Measurements from ENCODE around the gene RASAL2.
"Not testable (repeated sequence)": the region's sequence is repeated elsewhere in the genome, so short reads cannot be mapped to it uniquely, and the experiment has no call there.

Gene RASAL2

GRCh38 chr1:178098262-178098661 lies 4.4 kb downstream of the RASAL2 start:
- H3K4me3 ChIP-seq (ENCODE audit: low read depth, low read length) = no peak overlapping the region
- no peaks in the 10 kb centered on the region for H3K27me3 ChIP-seq (ENCODE audit: control insufficient read depth, insufficient read depth, low read length)
- no peaks in the 10 kb centered on the region for H3K9me3 ChIP-seq (ENCODE audit: control insufficient read depth, insufficient read depth, low read length)
- peaks cover 11% of the 10 kb centered on the region for H3K4me1 ChIP-seq (ENCODE audit: control insufficient read depth, insufficient read depth, low read length)
- no peaks in the 10 kb centered on the region for H3K36me3 ChIP-seq (ENCODE audit: control insufficient read depth, insufficient read depth, low read length)
- no peak overlapping the region for H3K9ac ChIP-seq (ENCODE audit: low read depth, low read length)

GRCh38 chr1:178101266-178101630 lies 7.3 kb downstream of the RASAL2 start:
- H3K27me3 ChIP-seq (ENCODE audit: control insufficient read depth, insufficient read depth, low read length) = no peaks in the 10 kb centered on the region
- H3K9me3 ChIP-seq (ENCODE audit: control insufficient read depth, insufficient read depth, low read length) = no peaks in the 10 kb centered on the region
- H3K4me1 ChIP-seq (ENCODE audit: control insufficient read depth, insufficient read depth, low read length) = peaks cover 5% of the 10 kb centered on the region
- no peak overlapping the region for H3K4me3 ChIP-seq (ENCODE audit: low read depth, low read length)
- H3K36me3 ChIP-seq (ENCODE audit: control insufficient read depth, insufficient read depth, low read length) = no peaks in the 10 kb centered on the region
- H3K9ac ChIP-seq (ENCODE audit: low read depth, low read length) = no peak overlapping the region

GRCh38 chr1:178101654-178102053 lies 7.8 kb downstream of the RASAL2 start:
- Histone ChIP-seq H3K9ac (ENCODE audit: low read depth, low read length) (no peak overlapping the region), H3K36me3 (ENCODE audit: control insufficient read depth, insufficient read depth, low read length) (no peaks in the 10 kb centered on the region), H3K27me3 (ENCODE audit: control insufficient read depth, insufficient read depth, low read length) (no peaks in the 10 kb centered on the region), H3K9me3 (ENCODE audit: control insufficient read depth, insufficient read depth, low read length) (no peaks in the 10 kb centered on the region), H3K4me1 (ENCODE audit: control insufficient read depth, insufficient read depth, low read length) (peaks cover 5% of the 10 kb centered on the region), H3K4me3 (ENCODE audit: low read depth, low read length) (no peak overlapping the region)

GRCh38 chr1:178102218-178102617 lies 8.3 kb downstream of the RASAL2 start:
- Histone ChIP-seq H3K9ac (ENCODE audit: low read depth, low read length) (no peak overlapping the region), H3K4me3 (ENCODE audit: low read depth, low read length) (no peak overlapping the region), H3K27me3 (ENCODE audit: control insufficient read depth, insufficient read depth, low read length) (no peaks in the 10 kb centered on the region), H3K4me1 (ENCODE audit: control insufficient read depth, insufficient read depth, low read length) (peaks cover 2% of the 10 kb centered on the region), H3K9me3 (ENCODE audit: control insufficient read depth, insufficient read depth, low read length) (no peaks in the 10 kb centered on the region), H3K36me3 (ENCODE audit: control insufficient read depth, insufficient read depth, low read length) (no peaks in the 10 kb centered on the region)

GRCh38 chr1:178107823-178108222 lies 13.9 kb downstream of the RASAL2 start:
- Histone ChIP-seq H3K9ac (ENCODE audit: low read depth, low read length) (no peak overlapping the region), H3K4me3 (ENCODE audit: low read depth, low read length) (no peak overlapping the region), H3K36me3 (ENCODE audit: control insufficient read depth, insufficient read depth, low read length) (no peaks in the 10 kb centered on the region), H3K9me3 (ENCODE audit: control insufficient read depth, insufficient read depth, low read length) (no peaks in the 10 kb centered on the region), H3K4me1 (ENCODE audit: control insufficient read depth, insufficient read depth, low read length) (no peaks in the 10 kb centered on the region), H3K27me3 (ENCODE audit: control insufficient read depth, insufficient read depth, low read length) (no peaks in the 10 kb centered on the region)

GRCh38 chr1:178109348-178110143 lies 15.6 kb downstream of the RASAL2 start:
- no peaks in the 10 kb centered on the region for H3K27me3 ChIP-seq (ENCODE audit: control insufficient read depth, insufficient read depth, low read length)
- H3K4me3 ChIP-seq (ENCODE audit: low read depth, low read length) = no peak overlapping the region
- H3K9ac ChIP-seq (ENCODE audit: low read depth, low read length) = no peak overlapping the region
- H3K4me1 ChIP-seq (ENCODE audit: control insufficient read depth, insufficient read depth, low read length) = no peaks in the 10 kb centered on the region
- H3K9me3 ChIP-seq (ENCODE audit: control insufficient read depth, insufficient read depth, low read length) = no peaks in the 10 kb centered on the region
- H3K36me3 ChIP-seq (ENCODE audit: control insufficient read depth, insufficient read depth, low read length) = no peaks in the 10 kb centered on the region

- Histone ChIP-seq H3K4me3 (ENCODE audit: low read depth, low read length) (no peak overlapping the region), H3K27me3 (ENCODE audit: control insufficient read depth, insufficient read depth, low read length) (no peaks in the 10 kb centered on the region), H3K9me3 (ENCODE audit: control insufficient read depth, insufficient read depth, low read length) (peaks cover 3% of the 10 kb centered on the region), H3K36me3 (ENCODE audit: control insufficient read depth, insufficient read depth, low read length) (no peaks in the 10 kb centered on the region), H3K4me1 (ENCODE audit: control insufficient read depth, insufficient read depth, low read length) (no peaks in the 10 kb centered on the region), H3K9ac (ENCODE audit: low read depth, low read length) (no peak overlapping the region)
These were observed 21.4 kb downstream of the RASAL2 start for GRCh38 chr1:178115260-178115659.

- Histone ChIP-seq H3K36me3 (ENCODE audit: control insufficient read depth, insufficient read depth, low read length) (no peaks in the 10 kb centered on the region), H3K9me3 (ENCODE audit: control insufficient read depth, insufficient read depth, low read length) (peaks cover 7% of the 10 kb centered on the region), H3K27me3 (ENCODE audit: control insufficient read depth, insufficient read depth, low read length) (no peaks in the 10 kb centered on the region), H3K4me3 (ENCODE audit: low read depth, low read length) (no peak overlapping the region), H3K4me1 (ENCODE audit: control insufficient read depth, insufficient read depth, low read length) (peaks cover 3% of the 10 kb centered on the region), H3K9ac (ENCODE audit: low read depth, low read length) (no peak overlapping the region)
These were observed 24.6 kb downstream of the RASAL2 start for GRCh38 chr1:178118524-178118923.

- H3K27me3 ChIP-seq (ENCODE audit: control insufficient read depth, insufficient read depth, low read length) = no peaks in the 10 kb centered on the region
- no peak overlapping the region for H3K9ac ChIP-seq (ENCODE audit: low read depth, low read length)
- H3K4me1 ChIP-seq (ENCODE audit: control insufficient read depth, insufficient read depth, low read length) = peaks cover 9% of the 10 kb centered on the region
- no peak overlapping the region for H3K4me3 ChIP-seq (ENCODE audit: low read depth, low read length)
- H3K9me3 ChIP-seq (ENCODE audit: control insufficient read depth, insufficient read depth, low read length) = peaks cover 7% of the 10 kb centered on the region
- H3K36me3 ChIP-seq (ENCODE audit: control insufficient read depth, insufficient read depth, low read length) = no peaks in the 10 kb centered on the region
These were observed 25.7 kb downstream of the RASAL2 start for GRCh38 chr1:178119628-178120027.

- Histone ChIP-seq H3K27me3 (ENCODE audit: control insufficient read depth, insufficient read depth, low read length) (no peaks in the 10 kb centered on the region), H3K4me1 (ENCODE audit: control insufficient read depth, insufficient read depth, low read length) (peaks cover 9% of the 10 kb centered on the region), H3K4me3 (ENCODE audit: low read depth, low read length) (no peak overlapping the region), H3K9me3 (ENCODE audit: control insufficient read depth, insufficient read depth, low read length) (peaks cover 7% of the 10 kb centered on the region), H3K36me3 (ENCODE audit: control insufficient read depth, insufficient read depth, low read length) (no peaks in the 10 kb centered on the region), H3K9ac (ENCODE audit: low read depth, low read length) (no peak overlapping the region)
These were observed 26.2 kb downstream of the RASAL2 start for GRCh38 chr1:178120088-178120487.

GRCh38 chr1:178120520-178121052 lies 26.7 kb downstream of the RASAL2 start:
- not testable (repeated sequence) for H3K4me3 ChIP-seq (ENCODE audit: low read depth, low read length); H3K9me3 ChIP-seq (ENCODE audit: control insufficient read depth, insufficient read depth, low read length); H3K4me1 ChIP-seq (ENCODE audit: control insufficient read depth, insufficient read depth, low read length); H3K27me3 ChIP-seq (ENCODE audit: control insufficient read depth, insufficient read depth, low read length); H3K9ac ChIP-seq (ENCODE audit: low read depth, low read length); H3K36me3 ChIP-seq (ENCODE audit: control insufficient read depth, insufficient read depth, low read length)

- H3K4me1 ChIP-seq (ENCODE audit: control insufficient read depth, insufficient read depth, low read length) = peaks cover 9% of the 10 kb centered on the region
These were observed 28.0 kb downstream of the RASAL2 start for GRCh38 chr1:178121883-178122282.

More at GRCh38 chr1:178121883-178122282, 28.0 kb downstream of the RASAL2 start:
- no peaks in the 10 kb centered on the region for H3K27me3 ChIP-seq (ENCODE audit: control insufficient read depth, insufficient read depth, low read length)
- H3K36me3 ChIP-seq (ENCODE audit: control insufficient read depth, insufficient read depth, low read length) = no peaks in the 10 kb centered on the region
- no peak overlapping the region for H3K9ac ChIP-seq (ENCODE audit: low read depth, low read length)
- H3K4me3 ChIP-seq (ENCODE audit: low read depth, low read length) = no peak overlapping the region
- peaks cover 7% of the 10 kb centered on the region for H3K9me3 ChIP-seq (ENCODE audit: control insufficient read depth, insufficient read depth, low read length)

All from iPS-15b (cell line).